Measurements from ENCODE around the gene WDR1. TPM values are rescaled to one million over a fixed set of nuclear protein-coding genes. Genes with fewer than 3 reads are reported as not detected.

The WDR1 gene
- total RNA-seq, 2 donors from 2014 or later: 222 to 345 TPM

GRCh38 chr4:10118048-10119004, 1.7 kb upstream of the WDR1 start:
- no peak for DNase-seq
- Mint-ChIP-seq H3K27ac (peak overlapping the region; percentile 99), H3K4me1 (peaks cover 74% of the 10 kb centered on the region), H3K9me3 (no peaks in the 10 kb centered on the region), H3K4me3 (peak overlapping the region; percentile 92), H3K27me3 (ENCODE audit: insufficient read depth) (no peaks in the 10 kb centered on the region), H3K36me3 (ENCODE audit: low read depth) (peaks cover 22% of the 10 kb centered on the region)
- 78 to 85% methylated on average over 15 to 21 of the region's 21 CpGs for WGBS, 2 experiments (ENCODE audit: insufficient coverage in 1 of 2, insufficient read length in 1 of 2)
- Histone ChIP-seq H3K4me3 (ENCODE audit: low read length) (peak overlapping the region; percentile 88), H3K4me1 (ENCODE audit: control insufficient read depth, insufficient read depth, low read length) (peaks cover 27% of the 10 kb centered on the region), H3K27me3 (ENCODE audit: control insufficient read depth, insufficient read depth, low read length, poor library complexity, severe bottlenecking) (no peaks in the 10 kb centered on the region), H3K9me3 (ENCODE audit: control insufficient read depth, low read length) (no peaks in the 10 kb centered on the region), H3K9ac (ENCODE audit: extremely low read depth, low read length, poor library complexity, severe bottlenecking) (peak overlapping the region; percentile 96), H3K36me3 (ENCODE audit: control insufficient read depth, insufficient read depth, low read length) (peaks cover 25% of the 10 kb centered on the region), H3K27ac (ENCODE audit: low read depth, low read length) (no peak overlapping the region)
- TF ChIP-seq CTCF (conservative IDR thresholded peaks at IDR 0.05): no peak

DNA sequence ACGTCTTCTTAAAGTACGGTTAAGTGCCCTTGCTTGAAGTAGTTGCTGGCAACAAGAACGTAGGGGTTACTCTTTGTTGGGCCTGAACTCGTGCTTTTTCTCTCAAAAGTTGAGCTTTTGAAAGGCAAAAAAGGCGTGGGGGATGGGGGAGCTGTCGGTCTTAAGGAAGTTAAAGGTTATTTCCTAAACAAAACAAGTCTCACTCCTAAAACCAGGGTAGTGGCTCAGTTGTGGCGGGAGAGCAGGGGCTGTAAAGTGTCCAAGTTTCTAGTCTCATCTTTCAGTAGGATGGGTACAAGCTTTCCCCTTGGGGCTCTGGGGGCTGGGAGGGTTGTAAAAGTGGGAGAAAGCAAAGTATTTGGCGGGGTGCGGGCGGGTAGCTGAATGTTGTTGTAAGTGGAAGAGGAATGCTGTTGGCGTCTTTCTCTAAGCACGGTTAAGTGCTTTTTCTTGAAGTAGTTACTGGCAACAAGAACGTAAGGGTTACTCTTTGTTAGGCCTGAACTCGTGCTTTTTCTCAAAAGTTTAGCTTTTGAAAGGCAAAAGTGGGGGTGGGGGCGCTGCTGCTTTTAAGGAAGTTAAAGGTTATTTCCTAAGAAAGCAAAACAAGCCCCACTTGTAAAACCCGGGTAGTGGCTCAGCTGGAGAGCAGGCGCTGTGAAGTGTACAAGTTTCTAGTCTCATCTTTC, 904 bp upstream of the WDR1 start:
- Histone ChIP-seq H3K9me3 (ENCODE audit: control insufficient read depth, low read length) (no peaks in the 10 kb centered on the region), H3K36me3 (ENCODE audit: control insufficient read depth, insufficient read depth, low read length) (peaks cover 33% of the 10 kb centered on the region), H3K9ac (ENCODE audit: extremely low read depth, low read length, poor library complexity, severe bottlenecking) (peak overlapping the region; percentile 96), H3K4me1 (ENCODE audit: control insufficient read depth, insufficient read depth, low read length) (peaks cover 29% of the 10 kb centered on the region), H3K27me3 (ENCODE audit: control insufficient read depth, insufficient read depth, low read length, poor library complexity, severe bottlenecking) (no peaks in the 10 kb centered on the region), H3K27ac (ENCODE audit: low read depth, low read length) (peak overlapping the region; percentile 83), H3K4me3 (ENCODE audit: low read length) (peak overlapping the region; percentile 88)
- 17 to 21% methylated on average over 11 to 17 of the region's 17 CpGs for WGBS, 2 experiments (ENCODE audit: insufficient coverage in 1 of 2, insufficient read length in 1 of 2)
- no peaks in the 10 kb centered on the region for H3K27me3 Mint-ChIP-seq (ENCODE audit: insufficient read depth)
- peak overlapping the region; percentile 99 for H3K27ac Mint-ChIP-seq
- peaks cover 76% of the 10 kb centered on the region for H3K4me1 Mint-ChIP-seq
- H3K36me3 Mint-ChIP-seq (ENCODE audit: low read depth): peaks cover 30% of the 10 kb centered on the region
- peak overlapping the region; percentile 92 for H3K4me3 Mint-ChIP-seq
- peak; percentile 53 for DNase-seq
- H3K9me3 Mint-ChIP-seq: no peaks in the 10 kb centered on the region
- no peak for TF ChIP-seq CTCF (conservative IDR thresholded peaks at IDR 0.05)

DNA sequence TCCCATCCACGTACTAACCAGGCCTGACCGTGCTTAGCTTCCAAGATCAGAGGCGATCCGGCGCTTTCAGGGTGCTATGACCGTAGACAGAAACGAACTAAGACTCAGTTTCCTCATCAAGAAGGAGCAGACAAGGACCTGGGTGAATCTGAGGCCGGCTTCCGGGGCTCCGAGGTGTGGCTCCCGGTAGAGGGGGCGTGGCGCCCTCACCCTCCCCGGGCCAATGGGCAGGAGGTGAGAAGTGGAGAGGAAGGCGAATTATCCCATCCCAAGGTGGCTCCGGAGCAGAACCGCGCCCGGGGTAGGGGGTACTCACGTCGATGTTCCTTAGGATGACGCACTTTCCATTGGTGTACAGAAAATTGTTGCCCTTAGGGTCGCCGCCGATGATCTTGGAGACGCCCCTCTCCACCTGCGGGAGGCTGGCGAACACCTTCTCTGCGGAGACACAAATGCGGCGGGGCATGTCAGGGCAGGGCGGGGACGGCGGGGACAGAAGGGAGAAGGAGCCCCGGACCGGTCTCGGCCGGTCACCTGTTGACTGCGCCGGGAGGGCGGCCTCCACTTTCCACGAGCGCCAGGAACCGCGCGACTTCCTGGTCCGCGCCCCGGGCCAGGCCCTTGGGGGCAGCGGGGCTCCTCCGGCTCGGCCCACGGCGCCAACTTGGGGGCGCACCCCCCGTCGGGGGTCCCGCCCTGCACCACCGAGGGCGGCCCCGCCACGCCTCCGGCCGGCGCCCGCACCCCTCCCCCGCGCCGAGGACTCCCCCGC, 616 bp downstream of the WDR1 start:
- WGBS, 2 experiments (ENCODE audit: insufficient coverage in 1 of 2, insufficient read length in 1 of 2): 3 to 4% methylated on average over 41 to 70 of the region's 70 CpGs
- no peaks in the 10 kb centered on the region for H3K9me3 ChIP-seq (ENCODE audit: control insufficient read depth, low read length)
- Mint-ChIP-seq H3K27me3 (ENCODE audit: insufficient read depth) (no peaks in the 10 kb centered on the region), H3K36me3 (ENCODE audit: low read depth) (peaks cover 45% of the 10 kb centered on the region), H3K4me3 (peak overlapping the region; percentile 92), H3K9me3 (no peaks in the 10 kb centered on the region), H3K27ac (peak overlapping the region; percentile 97), H3K4me1 (peaks cover 74% of the 10 kb centered on the region)
- DNase-seq: peak; percentile 88
- H3K4me3 ChIP-seq (ENCODE audit: low read length): peak overlapping the region; percentile 87
- H3K36me3 ChIP-seq (ENCODE audit: control insufficient read depth, insufficient read depth, low read length): peaks cover 48% of the 10 kb centered on the region
- TF ChIP-seq CTCF (conservative IDR thresholded peaks at IDR 0.05): no peak
- H3K4me1 ChIP-seq (ENCODE audit: control insufficient read depth, insufficient read depth, low read length): peaks cover 30% of the 10 kb centered on the region
- peak overlapping the region; percentile 74 for H3K27ac ChIP-seq (ENCODE audit: low read depth, low read length)
- H3K27me3 ChIP-seq (ENCODE audit: control insufficient read depth, insufficient read depth, low read length, poor library complexity, severe bottlenecking): no peaks in the 10 kb centered on the region
- peak overlapping the region; percentile 68 for H3K9ac ChIP-seq (ENCODE audit: extremely low read depth, low read length, poor library complexity, severe bottlenecking)
